LNCaP clone FGC (cell line): ENCODE data around the gene OIP5.
A peak's percentile ranks its signal among the peaks of the same experiment; 100 is the strongest.
"Not testable (repeated sequence)": the region's sequence is repeated elsewhere in the genome, so short reads cannot be mapped to it uniquely, and the experiment has no call there.

Source experiments
- DNase-seq: peaks from one replicate; pipeline ENCODE4 v3.0.0-alpha.2; 2011; ENCODE audit warnings: low read depth
- H3K4me3 ChIP-seq: 2 replicates; pipeline ENCODE4 v1.5.1; 2011; ENCODE audit warnings: mild to moderate bottlenecking, low read depth, low read length, control low read depth
- TF ChIP-seq, protein P1 (sequence below): IDR thresholded peaks from 2 replicates; pipeline ENCODE4 v1.5.1; 2012; ENCODE audit warnings: mild to moderate bottlenecking; ENCODE audit not compliant: control insufficient read depth, insufficient read depth; ENCODE audit errors: extremely low read depth

Gene OIP5

GRCh38 chr15:41286665-41287333 lies 45.6 kb downstream of the OIP5 start:
- TF ChIP-seq, protein P1, sequence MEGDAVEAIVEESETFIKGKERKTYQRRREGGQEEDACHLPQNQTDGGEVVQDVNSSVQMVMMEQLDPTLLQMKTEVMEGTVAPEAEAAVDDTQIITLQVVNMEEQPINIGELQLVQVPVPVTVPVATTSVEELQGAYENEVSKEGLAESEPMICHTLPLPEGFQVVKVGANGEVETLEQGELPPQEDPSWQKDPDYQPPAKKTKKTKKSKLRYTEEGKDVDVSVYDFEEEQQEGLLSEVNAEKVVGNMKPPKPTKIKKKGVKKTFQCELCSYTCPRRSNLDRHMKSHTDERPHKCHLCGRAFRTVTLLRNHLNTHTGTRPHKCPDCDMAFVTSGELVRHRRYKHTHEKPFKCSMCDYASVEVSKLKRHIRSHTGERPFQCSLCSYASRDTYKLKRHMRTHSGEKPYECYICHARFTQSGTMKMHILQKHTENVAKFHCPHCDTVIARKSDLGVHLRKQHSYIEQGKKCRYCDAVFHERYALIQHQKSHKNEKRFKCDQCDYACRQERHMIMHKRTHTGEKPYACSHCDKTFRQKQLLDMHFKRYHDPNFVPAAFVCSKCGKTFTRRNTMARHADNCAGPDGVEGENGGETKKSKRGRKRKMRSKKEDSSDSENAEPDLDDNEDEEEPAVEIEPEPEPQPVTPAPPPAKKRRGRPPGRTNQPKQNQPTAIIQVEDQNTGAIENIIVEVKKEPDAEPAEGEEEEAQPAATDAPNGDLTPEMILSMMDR: no peak
- no peak overlapping the region for H3K4me3 ChIP-seq
- no peak for DNase-seq

GRCh38 chr15:41285285-41285684 lies 47.1 kb downstream of the OIP5 start:
- no peak for DNase-seq
- TF ChIP-seq, protein P1: no peak
- peak overlapping the region; percentile 90 for H3K4me3 ChIP-seq

GRCh38 chr15:41284427-41285177 lies 47.8 kb downstream of the OIP5 start:
- no peak for DNase-seq
- TF ChIP-seq, protein P1: no peak
- peak overlapping the region; percentile 90 for H3K4me3 ChIP-seq

DNA sequence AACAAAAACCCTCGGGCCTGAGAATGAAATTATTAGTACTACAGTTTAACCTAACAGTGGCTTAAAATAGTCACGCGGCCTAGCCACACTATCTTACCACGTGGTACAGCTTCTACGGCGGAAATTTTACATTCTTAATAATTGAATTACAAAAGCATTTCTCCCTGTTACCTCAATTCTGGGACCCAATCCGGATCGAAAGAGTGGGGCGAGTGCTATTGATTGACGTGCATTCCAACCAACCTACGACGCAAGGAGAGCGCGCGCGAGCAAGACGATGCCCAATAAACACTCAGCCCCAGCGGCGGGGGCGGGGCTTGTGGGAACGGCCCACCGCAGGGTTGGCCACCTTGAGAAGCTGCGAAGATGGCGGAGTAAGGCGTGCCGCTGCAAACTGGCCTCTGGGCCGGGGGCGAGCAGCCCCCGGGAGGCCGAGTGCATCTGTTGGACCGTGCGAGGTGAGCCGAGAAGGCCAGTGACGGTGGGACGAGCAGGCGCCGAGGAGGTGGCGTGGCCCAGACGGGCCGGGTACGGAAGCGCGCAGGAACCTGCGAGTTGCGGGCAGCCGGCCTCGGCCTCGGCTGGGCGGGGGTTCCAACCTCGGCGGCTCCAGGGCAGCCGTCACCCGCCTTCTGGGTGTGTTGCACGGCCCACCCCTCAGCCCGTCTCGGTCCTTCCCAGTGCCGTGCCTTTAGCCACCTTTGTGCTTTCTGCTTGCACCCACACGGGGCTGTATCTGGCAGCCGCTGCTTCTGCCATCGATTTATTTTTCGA lies 48.6 kb downstream of the OIP5 start:
- peak overlapping the region; percentile 90 for H3K4me3 ChIP-seq
- DNase-seq: peak; percentile 99
- TF ChIP-seq, protein P1: no peak

GRCh38 chr15:41282980-41283652 lies 49.3 kb downstream of the OIP5 start:
- not testable (repeated sequence) for DNase-seq
- peak overlapping the region; percentile 90; the same call in 1 of the 2 replicates for H3K4me3 ChIP-seq

- not testable (repeated sequence) for DNase-seq, H3K4me3 ChIP-seq
These were observed 50.0 kb downstream of the OIP5 start for GRCh38 chr15:41282436-41282835.

- DNase-seq: no peak
- TF ChIP-seq, protein P1: no peak
- no peak overlapping the region for H3K4me3 ChIP-seq
These were observed 51.2 kb downstream of the OIP5 start for GRCh38 chr15:41281236-41281635.
